GM12878 (cell line): ENCODE data around the gene GIMD1.

Source experiments
- EP300 ChIP-seq, 2 experiments: fragments of 150-350 bp in 1 of 2; IDR thresholded peaks; 2 replicates each; pipeline ENCODE4 v1.6.1; 2011 to 2012; ENCODE audit warnings: low read depth in 2 of 2, low read length in 2 of 2, borderline replicate concordance in 1 of 2, improper control_type of control experiment in 1 of 2, inconsistent platforms in 1 of 2; ENCODE audit not compliant: control insufficient read depth in 1 of 2
- FOS ChIP-seq: IDR thresholded peaks from 3 replicates; pipeline ENCODE4 v1.6.1; 2011; ENCODE audit warnings: borderline replicate concordance; ENCODE audit not compliant: insufficient read length; ENCODE audit errors: extremely low read depth
- IRF4 ChIP-seq: IDR thresholded peaks from 2 replicates; pipeline ENCODE4 v1.6.1; 2011; ENCODE audit warnings: low read depth, low read length
- JUND ChIP-seq: IDR thresholded peaks from 2 replicates; pipeline ENCODE4 v1.6.1; 2012; ENCODE audit warnings: low read depth, mild to moderate bottlenecking, low read length, improper control_type of control experiment, moderate library complexity
- NRF1 ChIP-seq: conservative IDR thresholded peaks from 2 replicates; pipeline ENCODE4 v1.6.1; 2011; ENCODE audit warnings: mild to moderate bottlenecking, low read depth, low read length, improper control_type of control experiment
- PRDM15 ChIP-seq: fragments of 450-650 bp; formaldehyde crosslinking; IDR thresholded peaks from 2 replicates; pipeline ENCODE4 v1.4.0; 2020; ENCODE audit warnings: mild to moderate bottlenecking, moderate library complexity
- RCOR1 ChIP-seq: conservative IDR thresholded peaks from 2 replicates; pipeline ENCODE4 v1.6.1; 2012; ENCODE audit warnings: low read depth, low read length, improper control_type of control experiment
- TCF7 ChIP-seq: IDR thresholded peaks from 2 replicates; pipeline ENCODE4 v1.6.1; 2014; ENCODE audit warnings: antibody characterized with exemption, borderline replicate concordance

GRCh38 chr4:106315476-106315967 lies 53.1 kb downstream of the GIMD1 start:
- no peak for TF ChIP-seq EP300 (IDR thresholded peaks at IDR 0.05; ENCODE audit: borderline replicate concordance in 1 of 2, control insufficient read depth in 1 of 2, low read depth in 2 of 2, low read length in 2 of 2)
- no peak for TF ChIP-seq RCOR1
- no peak for TF ChIP-seq FOS
- no peak for TF ChIP-seq NRF1
- TF ChIP-seq TCF7: no peak
- TF ChIP-seq IRF4: no peak
- TF ChIP-seq PRDM15 (CRISPR knock-in tag): no peak
- TF ChIP-seq JUND: no peak
